SH-SY5Y (cell line): Measurements from ENCODE around the gene IL1RAP.

Source experiments
- GATA2 ChIP-seq: IDR thresholded peaks from 2 replicates; pipeline ENCODE4 v1.6.1; 2011; ENCODE audit warnings: mild to moderate bottlenecking, low read depth, low read length
- GATA3 ChIP-seq: IDR thresholded peaks from 2 replicates; pipeline ENCODE4 v1.6.1; 2011; ENCODE audit warnings: low read depth, mild to moderate bottlenecking, low read length, moderate library complexity

DNA sequence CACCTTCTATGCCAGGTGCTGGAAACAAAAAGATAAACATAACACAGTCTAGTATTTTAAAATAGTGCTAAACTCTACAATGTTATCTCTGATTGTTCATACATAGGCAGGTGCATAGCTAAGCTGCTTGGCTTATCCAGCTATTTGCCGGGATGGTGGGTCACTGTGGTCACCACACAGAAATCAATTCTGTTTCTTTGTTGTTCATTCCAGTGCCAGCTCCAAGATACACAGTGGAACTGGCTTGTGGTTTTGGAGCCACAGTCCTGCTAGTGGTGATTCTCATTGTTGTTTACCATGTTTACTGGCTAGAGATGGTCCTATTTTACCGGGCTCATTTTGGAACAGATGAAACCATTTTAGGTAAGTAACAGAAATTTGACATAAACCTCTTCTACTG, 130.2 kb downstream of the IL1RAP start:
- TF ChIP-seq GATA2: no peak
- no peak for TF ChIP-seq GATA3
